GM18873 (cell line): ENCODE results near the gene COL5A2.

Experiments used
- ATAC-seq: cut with Tn5 transposase; IDR thresholded peaks from one replicate; pipeline ENCODE4 v1.9.1; 2021; ENCODE audit warnings: mild to moderate bottlenecking, moderate library complexity, moderate number of reproducible peaks; ENCODE audit not compliant: unreplicated experiment, low FRiP score

COL5A2 gene

DNA sequence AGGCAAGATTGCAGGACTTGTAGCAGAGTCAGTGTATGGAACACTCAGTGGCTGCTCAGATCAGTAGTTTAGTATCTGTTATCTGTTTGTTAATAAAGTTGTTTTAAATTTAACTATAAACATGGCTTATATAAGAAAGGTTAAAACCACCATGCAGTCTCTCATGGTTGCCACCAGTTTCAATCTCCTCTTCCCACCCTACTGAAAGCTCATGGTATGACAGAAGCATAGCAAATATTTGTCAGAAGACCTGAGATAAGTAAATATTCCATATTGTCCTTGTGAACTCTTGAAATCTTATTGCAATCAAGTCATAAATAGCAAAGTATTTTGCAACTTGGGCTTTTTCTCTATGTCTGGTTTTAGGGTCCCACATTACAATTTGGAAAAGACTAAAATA is 2.1 kb upstream of the COL5A2 start:
- ATAC-seq: no peak

DNA sequence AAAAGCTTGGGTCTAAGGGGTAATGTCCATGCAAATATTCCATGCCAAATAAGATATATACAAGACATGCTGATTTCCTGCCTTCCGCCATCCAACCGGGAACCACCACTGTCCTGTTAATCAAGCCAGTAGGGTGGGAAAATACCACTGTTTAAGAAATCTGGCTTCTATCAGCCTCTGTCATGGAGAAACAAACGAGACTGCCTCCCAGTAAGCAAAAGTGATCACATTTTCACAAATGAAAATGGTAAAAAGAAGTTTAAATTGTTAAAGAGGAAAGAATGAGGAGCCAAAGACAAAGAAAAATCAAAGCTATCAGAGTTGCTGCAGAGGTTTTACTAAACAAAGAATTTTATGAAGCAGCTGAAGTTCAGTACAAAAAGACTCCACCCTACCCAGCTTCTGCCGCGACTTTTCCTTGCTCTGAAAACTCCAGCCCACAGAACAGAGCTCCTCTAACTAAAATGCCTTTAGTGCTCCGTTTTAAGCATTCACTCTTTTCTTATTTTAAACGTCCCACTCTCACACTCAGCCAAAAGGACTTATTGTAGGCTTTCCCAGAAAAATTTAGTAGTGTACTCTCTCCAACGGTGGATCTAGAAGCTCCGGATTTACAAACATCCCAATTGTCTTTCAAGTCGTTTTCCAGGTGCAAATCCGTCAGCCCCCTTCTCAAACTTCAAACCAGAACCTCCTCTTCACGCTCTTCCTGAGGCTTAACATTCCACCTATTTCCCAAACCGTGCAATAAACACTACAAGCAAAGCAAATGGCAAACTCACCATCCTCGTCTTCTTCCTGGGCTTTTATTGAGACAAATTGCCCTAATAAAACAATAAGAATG is 613 bp downstream of the COL5A2 start:
- ATAC-seq: no peak

DNA sequence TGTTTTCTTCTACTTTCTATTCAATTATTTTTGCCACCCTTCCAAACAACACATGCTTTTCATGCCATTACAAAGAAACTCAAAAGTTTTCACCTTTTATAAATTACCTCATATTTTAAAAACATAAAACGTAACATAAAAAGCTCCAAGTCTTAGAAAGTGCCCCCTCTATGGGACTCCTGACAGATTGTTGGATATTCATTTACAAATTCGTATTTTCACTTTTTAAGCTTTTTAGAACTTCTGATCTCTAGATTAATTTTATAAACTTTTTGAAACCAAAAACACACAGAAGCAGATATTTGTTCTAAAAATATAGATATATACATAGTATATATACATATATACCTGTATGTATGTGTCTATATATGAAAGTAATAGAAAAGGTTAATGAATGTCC is 1.5 kb downstream of the COL5A2 start:
- ATAC-seq: no peak

DNA sequence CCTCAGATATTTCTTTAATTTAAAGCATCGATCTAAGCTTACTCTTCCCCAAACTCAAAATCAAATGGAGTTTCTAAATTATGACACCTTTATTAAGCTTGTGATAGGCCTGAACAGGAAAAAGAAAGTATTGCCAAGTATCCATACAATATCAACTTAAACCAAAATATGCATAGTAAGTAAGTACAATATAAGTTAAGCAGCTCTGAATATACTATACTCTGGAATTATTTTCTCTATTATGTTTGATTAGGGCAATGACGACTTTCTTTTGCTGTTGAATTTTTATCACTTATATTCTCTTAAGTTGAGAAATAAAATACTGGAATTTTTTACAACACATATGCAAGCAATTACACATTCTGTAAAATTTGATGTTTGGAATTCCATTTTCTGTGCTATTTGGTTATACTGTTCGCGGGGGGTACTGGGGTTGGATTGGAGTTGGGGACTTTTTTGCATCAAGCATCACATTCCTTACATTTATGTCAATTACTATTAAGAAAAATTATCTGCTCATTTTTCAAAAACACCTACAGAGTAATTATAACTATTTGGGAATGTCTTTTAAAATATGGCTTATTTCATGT is 2.2 kb downstream of the COL5A2 start:
- no peak for ATAC-seq

DNA sequence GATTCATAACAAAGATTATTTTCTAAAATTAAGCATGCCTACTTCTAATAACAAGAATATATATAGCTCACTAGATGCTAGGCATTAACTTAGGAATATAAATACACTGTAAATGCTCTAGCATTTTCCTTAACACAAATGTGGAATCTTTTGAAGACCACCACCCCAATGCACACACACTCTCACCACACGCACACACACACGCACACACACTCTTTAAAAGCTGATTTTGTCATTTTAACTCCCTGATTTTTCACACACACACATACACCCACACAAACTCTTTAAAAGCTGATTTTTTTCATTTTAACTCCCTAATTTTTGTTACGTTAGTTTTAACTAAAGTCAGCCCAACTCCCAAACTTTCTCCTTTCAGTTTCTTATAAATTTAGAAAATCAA is 3.0 kb downstream of the COL5A2 start:
- no peak for ATAC-seq

DNA sequence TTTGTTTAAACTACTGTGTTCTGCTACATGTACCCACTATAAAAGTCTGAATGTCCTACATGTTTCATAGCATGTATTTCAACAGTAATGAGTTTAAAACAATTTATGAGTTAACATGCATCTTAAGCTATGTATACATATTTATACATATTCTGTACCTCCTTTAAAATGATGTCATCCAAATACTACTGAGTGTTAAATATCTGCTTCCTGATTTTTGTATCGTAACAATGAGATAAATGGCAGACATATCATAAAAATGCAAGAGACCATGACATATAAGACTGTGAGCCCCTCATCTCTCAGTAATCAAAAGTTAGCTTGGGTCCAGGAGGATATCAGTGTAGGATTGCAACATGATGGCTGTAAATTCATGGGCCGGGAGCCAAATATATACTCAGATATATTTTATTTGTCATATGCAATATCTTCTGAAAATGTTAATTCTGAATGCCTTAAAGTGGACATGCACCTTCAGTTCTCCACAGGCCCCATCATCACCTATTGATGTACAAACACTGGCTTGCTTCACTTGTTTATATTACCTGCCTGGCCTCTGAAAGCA is 3.6 kb downstream of the COL5A2 start:
- ATAC-seq: no peak

DNA sequence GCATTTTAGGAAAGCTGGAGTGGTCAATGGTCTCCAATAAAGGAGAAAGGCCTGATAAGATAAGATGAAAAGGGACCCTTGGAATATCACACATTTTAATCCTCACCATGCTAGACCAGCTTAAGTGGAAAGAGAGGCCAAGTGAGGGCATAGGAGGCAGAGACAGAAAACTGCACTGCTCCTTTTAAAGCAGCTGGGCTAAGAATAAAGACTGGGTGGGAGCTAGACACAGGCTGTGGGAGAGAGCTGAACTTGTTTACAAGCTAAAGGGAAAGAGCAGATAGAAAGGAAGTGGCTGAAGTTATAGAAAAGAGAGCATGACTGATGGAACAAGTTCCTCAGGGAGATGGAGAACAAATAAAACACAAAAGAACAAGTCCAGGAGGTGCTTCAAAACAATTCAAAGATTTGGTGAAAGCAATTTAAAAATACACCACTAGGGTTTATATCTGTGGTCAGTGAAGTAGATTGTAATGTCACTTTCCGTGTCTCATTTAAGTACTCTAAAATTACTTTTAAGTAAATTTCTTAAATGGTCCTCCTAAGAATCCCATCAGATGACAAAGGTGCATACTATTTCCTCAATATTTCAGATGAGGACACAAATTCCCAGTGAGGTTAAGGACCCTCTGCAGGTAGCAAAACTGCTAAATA is 7.5 kb downstream of the COL5A2 start:
- ATAC-seq: no peak

DNA sequence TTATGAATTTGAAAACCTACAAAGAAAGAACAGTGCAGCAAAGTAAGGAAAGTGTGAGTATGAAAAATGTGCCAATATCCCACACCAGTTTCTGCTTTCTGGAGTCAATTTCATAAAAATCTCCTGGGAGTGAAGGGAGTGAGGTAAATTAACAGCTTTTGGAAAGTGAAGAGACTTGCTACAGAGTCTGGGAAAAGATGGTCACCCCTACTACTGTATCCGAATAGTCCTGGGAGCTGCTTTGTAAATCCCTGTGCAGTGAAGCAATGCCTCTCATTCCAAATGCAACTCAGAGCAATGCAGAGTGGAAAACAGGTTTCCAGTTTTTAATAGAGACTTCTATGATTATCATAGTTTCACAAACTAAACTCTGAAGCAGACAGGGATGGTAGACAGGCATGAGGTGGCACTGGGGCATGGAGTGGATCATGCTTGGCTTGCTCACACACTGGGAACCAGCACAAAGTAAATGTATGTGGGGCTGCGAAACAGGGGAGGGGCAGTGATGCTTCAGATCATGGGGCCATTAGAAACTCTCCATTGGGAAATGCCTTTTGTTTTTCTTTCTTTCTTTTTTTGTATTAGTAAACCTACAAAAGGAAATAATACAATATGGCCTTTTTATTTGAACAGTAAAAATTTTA is 10.6 kb downstream of the COL5A2 start:
- ATAC-seq: no peak

DNA sequence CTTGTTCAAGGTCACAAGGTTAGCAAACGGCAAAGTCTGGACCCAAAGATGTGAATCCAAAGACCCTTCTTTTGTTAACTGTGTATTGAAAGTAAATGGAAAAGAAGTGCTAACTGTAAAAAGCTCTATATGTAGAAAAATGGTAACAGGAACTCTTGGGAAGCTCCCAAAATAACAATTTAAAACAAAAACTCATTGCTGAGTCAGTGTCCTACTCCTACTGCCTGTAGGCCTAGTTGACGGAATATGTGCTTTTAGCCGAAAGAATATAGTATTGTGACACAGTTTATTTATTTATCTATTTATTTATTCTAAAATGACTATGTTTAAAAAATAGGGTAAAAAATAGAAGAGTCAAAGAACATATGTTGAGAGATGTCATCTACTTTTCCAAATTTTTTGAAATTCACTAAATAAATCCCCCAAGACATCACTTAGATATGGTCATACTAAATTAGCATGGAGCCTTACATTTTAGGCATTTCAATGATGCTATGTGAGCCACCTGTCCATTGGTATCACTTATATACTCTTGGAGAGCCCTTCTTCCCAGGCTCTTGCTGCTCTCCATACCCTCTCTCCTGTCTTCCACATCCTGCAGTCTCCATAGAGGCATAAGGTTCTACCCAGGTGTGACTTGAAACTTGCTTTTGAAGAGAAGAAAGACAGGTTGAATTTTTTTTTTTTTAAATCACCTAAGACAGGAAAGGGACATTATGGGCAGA is 13.7 kb downstream of the COL5A2 start:
- ATAC-seq: no peak

DNA sequence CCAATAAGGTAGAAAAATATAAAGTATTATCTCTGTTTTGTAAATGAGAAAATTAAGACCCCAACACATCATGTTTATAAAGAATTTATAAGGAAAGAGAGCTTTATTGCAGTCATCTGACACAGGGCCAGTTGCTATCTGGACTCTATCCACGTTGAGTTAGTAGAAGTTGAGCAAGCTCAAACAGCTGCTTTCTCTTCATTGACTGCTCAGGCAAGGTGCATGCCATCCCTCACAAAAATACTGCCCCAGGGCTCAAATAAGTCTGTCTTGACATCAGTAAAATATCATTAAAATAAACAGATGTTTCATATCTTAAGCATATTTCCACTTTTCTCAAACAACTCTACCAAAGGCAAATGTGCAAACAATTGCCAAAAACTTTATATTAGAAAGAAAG is 14.8 kb downstream of the COL5A2 start:
- no peak for ATAC-seq

DNA sequence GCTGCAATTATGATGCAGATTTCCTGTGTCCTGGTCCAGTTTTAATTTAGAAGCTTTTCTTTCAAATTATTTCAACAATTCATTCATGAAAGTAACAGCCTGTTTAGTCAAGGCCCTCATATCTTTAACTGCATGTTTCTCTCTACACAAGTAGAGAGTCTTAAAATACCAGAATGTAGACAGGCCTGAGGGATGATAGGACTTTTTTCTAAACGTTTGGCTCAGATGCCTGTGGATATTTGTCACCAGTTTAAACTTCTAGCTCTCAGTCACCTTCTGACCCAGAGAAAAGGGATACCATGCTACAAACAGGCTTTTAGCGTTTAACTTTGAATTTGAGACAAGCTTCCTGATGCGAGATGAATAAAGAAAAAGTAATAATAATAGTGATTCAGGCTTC is 15.7 kb downstream of the COL5A2 start:
- ATAC-seq: no peak

DNA sequence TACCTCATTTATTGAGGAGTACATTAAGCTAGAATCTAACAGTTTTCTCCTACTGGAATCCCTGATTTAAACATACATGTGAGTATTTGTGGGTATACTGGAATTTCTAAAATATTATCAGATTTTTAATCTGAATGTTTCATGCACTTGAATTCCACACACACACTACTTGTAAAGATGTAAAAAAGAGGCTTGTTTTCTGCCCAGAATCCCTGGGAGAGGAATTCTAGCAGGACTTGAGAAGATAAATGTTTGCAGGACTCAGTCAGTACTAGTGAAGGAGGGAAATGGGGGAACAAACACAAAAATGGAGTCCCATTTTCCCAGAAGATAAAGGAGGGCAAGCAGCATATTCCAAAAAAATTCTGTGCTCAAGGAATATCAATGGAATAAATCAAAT is 17.0 kb downstream of the COL5A2 start:
- no peak for ATAC-seq

DNA sequence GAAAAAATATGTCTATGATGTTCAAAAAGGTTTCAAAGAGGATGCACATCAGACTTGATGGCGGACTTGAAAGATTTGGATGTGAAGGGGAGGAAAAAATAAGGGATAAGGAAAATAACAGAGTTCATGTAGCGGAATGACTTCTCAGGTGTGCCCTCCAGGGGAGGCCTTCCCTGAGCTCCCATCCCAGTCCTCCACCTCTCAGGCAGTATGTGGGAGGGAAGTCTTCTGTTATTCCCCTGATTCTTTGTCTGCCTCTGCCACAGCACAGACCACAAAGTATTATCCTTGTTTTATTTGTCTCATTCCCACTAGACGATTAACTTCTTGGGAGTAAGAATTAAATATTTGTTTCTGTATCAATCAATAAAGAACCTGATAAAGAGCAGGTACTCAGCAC is 17.7 kb downstream of the COL5A2 start:
- ATAC-seq: no peak

DNA sequence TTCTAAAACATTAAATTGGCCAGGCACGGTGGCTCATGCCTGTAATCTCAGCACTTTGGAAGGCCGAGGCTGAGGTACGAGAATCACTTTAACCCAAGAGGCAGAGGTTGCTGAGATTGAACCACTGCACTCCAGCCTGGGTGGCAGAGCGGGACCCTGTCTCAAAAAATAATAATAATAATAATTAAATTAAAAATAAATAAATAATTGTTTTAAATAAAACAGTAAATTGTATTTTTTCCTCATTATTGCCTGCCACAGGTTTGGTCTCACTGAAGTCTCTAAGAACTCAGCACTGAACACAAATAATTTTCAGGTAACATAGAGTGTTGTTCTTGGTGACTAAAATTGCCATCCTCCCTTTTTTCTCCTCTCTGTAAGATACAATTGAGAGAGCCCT is 19.8 kb downstream of the COL5A2 start:
- ATAC-seq: no peak

DNA sequence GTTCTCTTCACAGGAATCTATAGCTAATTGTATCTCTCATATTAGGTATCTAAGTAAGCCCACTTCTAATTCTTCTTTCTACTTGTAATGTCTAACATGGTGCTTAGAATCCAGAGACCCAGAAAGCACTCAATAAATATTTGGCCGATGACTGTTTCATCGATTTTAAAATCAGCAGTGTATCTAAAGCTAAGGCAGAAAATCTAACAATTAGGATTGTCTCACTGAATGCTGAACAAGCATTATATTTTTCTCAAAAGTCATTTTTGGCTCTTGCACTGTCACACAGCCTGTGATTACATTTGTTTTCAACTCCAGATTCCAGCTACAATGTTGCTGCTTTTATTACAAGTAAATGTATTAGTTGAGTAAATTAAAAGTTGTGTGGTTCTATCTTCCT is 20.3 kb downstream of the COL5A2 start:
- ATAC-seq: no peak

DNA sequence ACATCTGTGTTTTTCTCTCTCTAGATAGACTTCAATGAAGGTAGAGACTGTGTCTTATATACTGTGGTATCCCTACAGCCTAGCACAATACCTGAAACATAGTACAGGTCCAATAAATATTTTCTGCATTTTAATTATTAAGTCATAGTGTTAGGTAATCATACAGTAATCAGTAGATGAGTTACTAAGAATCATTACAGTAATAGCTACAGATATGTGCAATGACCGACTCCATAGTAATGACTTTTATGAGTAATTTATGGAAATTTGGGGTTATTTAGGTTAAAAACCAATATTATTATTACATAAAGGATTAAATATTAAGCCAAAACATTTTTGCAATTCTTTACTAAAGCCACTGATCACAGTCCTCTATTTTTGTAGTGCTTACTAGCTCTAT is 21.6 kb downstream of the COL5A2 start:
- no peak for ATAC-seq

DNA sequence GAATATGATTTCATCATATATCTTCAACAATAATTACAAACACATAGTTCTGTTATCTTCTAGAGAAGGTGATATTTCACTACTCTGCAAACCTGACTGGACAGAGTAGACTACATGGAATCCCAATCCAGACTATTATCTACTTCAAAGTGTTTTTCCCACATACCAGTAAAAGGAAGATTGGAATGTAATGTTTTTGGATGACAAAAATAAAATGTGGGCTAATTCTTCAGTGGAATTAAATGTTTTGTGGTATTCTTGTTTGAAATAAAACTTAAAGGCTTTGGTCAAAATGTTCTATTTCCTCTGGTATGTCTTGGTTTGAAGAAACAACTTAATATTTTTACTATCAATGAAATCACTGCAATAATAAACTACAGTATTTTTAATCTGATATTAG is 22.1 kb downstream of the COL5A2 start:
- no peak for ATAC-seq

DNA sequence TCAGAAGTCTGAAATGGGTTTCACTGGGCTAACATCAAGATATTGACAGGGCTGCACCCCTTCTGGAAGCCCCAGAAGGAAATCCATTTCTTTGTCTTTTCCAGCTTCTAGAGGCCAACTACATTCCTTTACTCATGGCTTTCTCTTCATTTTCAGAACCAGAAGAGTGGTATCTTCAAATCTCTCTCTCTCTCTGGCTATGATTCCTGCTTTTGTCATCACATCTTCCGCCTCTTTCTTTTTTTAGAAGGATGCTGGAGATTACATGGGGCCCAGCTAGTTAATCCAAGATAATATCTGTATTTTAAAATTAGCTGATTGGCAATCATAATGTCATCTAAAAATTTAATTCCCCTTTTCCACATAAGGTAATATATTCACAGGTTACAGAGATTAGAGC is 23.8 kb downstream of the COL5A2 start:
- ATAC-seq: no peak

DNA sequence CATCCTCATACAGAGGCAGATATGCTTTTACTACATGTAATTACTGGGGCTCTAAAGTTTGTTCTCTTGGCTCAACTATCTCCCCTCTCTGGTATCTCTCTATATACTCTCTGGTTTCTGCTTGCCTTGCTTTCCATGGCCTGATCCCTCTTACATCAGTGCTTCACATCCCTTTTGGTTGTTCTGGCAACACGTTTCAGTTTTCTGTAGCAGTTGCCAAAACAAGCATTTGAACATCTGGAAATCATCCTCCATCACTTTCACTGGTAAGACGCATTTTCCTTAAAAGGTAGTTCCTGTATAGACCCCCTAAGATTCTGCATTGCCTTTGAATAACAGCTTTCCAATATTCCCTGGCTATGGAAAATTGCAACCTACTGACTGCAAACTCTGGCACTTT is 25.9 kb downstream of the COL5A2 start:
- ATAC-seq: no peak

DNA sequence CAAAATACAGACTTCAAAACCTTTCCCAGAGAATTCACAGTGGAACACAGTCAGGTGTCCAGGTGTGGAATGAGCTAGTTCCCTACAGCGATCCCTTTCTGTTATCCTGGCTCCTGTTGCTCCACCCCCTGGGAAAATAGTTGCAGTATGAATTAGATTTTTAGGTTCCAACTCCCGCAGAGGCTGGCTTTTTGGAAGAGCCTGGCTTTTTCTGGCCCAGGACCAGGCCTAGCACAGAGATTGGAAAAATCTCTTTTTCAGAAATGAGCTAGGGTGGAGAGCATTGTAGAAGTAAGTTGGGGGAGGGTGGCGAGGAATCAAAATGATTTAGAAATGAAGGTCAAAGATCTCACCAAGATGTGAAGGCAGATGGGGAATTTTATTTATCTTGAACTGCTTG is 27.1 kb downstream of the COL5A2 start:
- ATAC-seq: no peak
